Karpas-422 (cell line): ENCODE data around the gene ZNF92. TPM values are rescaled to one million over a fixed set of nuclear protein-coding genes. Genes with fewer than 3 reads are reported as not detected.
"Not testable (repeated sequence)": the region's sequence is repeated elsewhere in the genome, so short reads cannot be mapped to it uniquely, and the experiment has no call there.

Experiments used
- DNase-seq: peaks from one replicate; pipeline ENCODE4 v3.0.0-alpha.2; 2015
- H2AFZ ChIP-seq: fragments of 200-600 bp; sonication (generic); 2 replicates; pipeline ENCODE4 v1.6.1; 2014; ENCODE audit warnings: antibody characterized with exemption, low read length, mixed read lengths
- H3K27ac ChIP-seq: fragments of 200-600 bp; sonication (generic); 2 replicates; pipeline ENCODE4 v1.5.1; 2014; ENCODE audit warnings: mild to moderate bottlenecking, low read length, moderate library complexity
- H3K27me3 ChIP-seq: fragments of 200-600 bp; sonication (generic); 2 replicates; pipeline ENCODE4 v1.6.1; 2014; ENCODE audit warnings: low read length, mixed read lengths
- H3K36me3 ChIP-seq: fragments of 200-600 bp; sonication (generic); 2 replicates; pipeline ENCODE4 v1.6.1; 2014; ENCODE audit warnings: low read length, mixed read lengths; ENCODE audit not compliant: insufficient read depth
- H3K4me1 ChIP-seq: fragments of 200-600 bp; sonication (generic); 2 replicates; pipeline ENCODE4 v1.6.1; 2014; ENCODE audit warnings: mild to moderate bottlenecking, low read length, mixed read lengths
- H3K4me2 ChIP-seq: fragments of 200-600 bp; sonication (generic); 2 replicates; pipeline ENCODE4 v1.6.1; 2014; ENCODE audit warnings: low read length, low read depth, mild to moderate bottlenecking; ENCODE audit not compliant: poor library complexity, severe bottlenecking
- H3K4me3 ChIP-seq: fragments of 200-600 bp; sonication (generic); 2 replicates; pipeline ENCODE4 v1.5.1; 2014; ENCODE audit warnings: mild to moderate bottlenecking, antibody characterized with exemption, low read length, mixed read lengths
- H3K79me2 ChIP-seq: fragments of 200-600 bp; sonication (generic); 2 replicates; pipeline ENCODE4 v1.6.1; 2014; ENCODE audit warnings: mild to moderate bottlenecking, low read length, mixed read lengths
- H3K9ac ChIP-seq: fragments of 200-600 bp; sonication (generic); 2 replicates; pipeline ENCODE4 v1.6.0; 2014; ENCODE audit warnings: low read length
- H3K9me2 ChIP-seq: fragments of 200-600 bp; sonication (generic), shearing (Covaris generic); replicated peaks from 2 replicates; pipeline ENCODE4 v1.6.0; 2014; ENCODE audit warnings: mild to moderate bottlenecking, low read length, moderate library complexity; ENCODE audit not compliant: insufficient read depth
- H3K9me3 ChIP-seq: fragments of 300-700, 200-600 bp; sonication (generic); 2 replicates; pipeline ENCODE4 v1.6.1; 2014; ENCODE audit warnings: low read length, mixed read lengths
- H4K20me1 ChIP-seq: fragments of 200-600 bp; sonication (generic); 2 replicates; pipeline ENCODE4 v1.6.1; 2014; ENCODE audit warnings: mild to moderate bottlenecking, antibody characterized with exemption, low read length, low read depth; ENCODE audit not compliant: insufficient read depth
- total RNA-seq: library from RNA; depleted of rRNA; stranded (reverse); fragments of >200 nt; shearing (Covaris generic); gene quantifications from 2 replicates; pipeline ENCODE4 v1.2.3, GENCODE V29; 2014; ENCODE audit warnings: low replicate concordance

Gene ZNF92
- total RNA-seq, 1 experiment from 2014 or later: 38.2 TPM

DNA sequence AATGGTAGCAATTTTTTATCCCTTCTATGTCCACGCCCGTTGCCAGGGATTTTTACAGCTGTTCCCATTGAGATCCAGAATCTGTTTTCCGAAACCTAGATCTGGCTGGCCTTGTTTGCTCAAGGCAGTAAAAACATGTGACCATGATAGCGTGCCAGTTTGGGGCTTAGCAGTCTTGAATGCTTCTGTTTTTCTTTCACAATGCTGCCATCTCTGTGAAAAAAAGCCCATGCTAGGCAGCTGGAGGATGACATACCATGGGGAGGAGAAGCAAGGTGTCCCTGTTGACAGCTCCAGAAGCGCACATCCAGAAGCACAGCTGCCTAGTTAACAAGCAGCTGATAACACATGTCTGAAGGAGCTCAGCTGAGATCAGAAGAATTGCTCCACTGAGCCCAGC, 2.2 kb upstream of the ZNF92 start:
- Histone ChIP-seq H3K36me3 (peaks cover 15% of the 10 kb centered on the region; the same call in 1 of the 2 replicates), H3K4me2 (no peak overlapping the region), H3K9me2 (no peaks in the 10 kb centered on the region), H3K4me3 (no peak overlapping the region), H3K27me3 (no peaks in the 10 kb centered on the region), H2AFZ (no peak overlapping the region), H3K9ac (no peak overlapping the region), H4K20me1 (peaks cover 8% of the 10 kb centered on the region; the same call in 1 of the 2 replicates), H3K27ac (no peak overlapping the region), H3K79me2 (peaks cover 28% of the 10 kb centered on the region), H3K4me1 (peaks cover 15% of the 10 kb centered on the region), H3K9me3 (no peaks in the 10 kb centered on the region)
- DNase-seq: no peak

GRCh38 chr7:65379318-65379717, 5.7 kb downstream of the ZNF92 start:
- Histone ChIP-seq H3K27ac (no peak overlapping the region), H3K4me3 (no peak overlapping the region), H2AFZ (no peak overlapping the region), H3K9me3 (no peaks in the 10 kb centered on the region), H3K27me3 (no peaks in the 10 kb centered on the region), H4K20me1 (peaks cover 8% of the 10 kb centered on the region; the same call in 1 of the 2 replicates), H3K4me1 (peaks cover 42% of the 10 kb centered on the region), H3K9me2 (no peaks in the 10 kb centered on the region), H3K36me3 (peaks cover 39% of the 10 kb centered on the region), H3K4me2 (no peak overlapping the region), H3K79me2 (peaks cover 100% of the 10 kb centered on the region), H3K9ac (no peak overlapping the region)
- DNase-seq: no peak

DNA sequence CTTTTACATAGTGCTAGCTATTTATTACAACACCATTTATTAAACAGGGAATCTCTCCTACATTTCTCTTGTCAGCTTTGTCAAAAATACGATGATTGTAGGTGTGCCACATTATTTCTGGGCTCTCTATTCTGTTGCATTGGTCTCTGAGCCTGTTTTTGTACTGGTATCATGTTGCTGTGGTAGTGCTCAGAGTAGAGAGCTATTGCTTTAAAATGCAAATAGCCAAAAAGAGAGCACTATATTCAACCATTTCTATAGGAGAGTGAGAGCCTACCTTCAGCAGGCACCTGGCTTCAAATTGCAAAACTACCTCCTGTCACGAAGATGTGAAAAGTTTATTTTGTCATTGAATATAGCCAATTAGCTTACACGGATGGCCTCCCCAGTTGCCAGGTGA, 8.1 kb downstream of the ZNF92 start:
- Histone ChIP-seq H2AFZ (no peak overlapping the region), H3K9ac (no peak overlapping the region), H3K4me2 (peak overlapping the region; percentile 28), H3K4me1 (peaks cover 30% of the 10 kb centered on the region), H3K79me2 (peaks cover 100% of the 10 kb centered on the region), H3K27ac (0 out of 2 replicates have a peak overlapping the region, but pooled peaks have one; percentile 8), H3K36me3 (peaks cover 21% of the 10 kb centered on the region), H3K27me3 (no peaks in the 10 kb centered on the region), H3K9me2 (no peaks in the 10 kb centered on the region), H3K9me3 (no peaks in the 10 kb centered on the region), H3K4me3 (no peak overlapping the region), H4K20me1 (no peaks in the 10 kb centered on the region)
- DNase-seq: no peak

DNA sequence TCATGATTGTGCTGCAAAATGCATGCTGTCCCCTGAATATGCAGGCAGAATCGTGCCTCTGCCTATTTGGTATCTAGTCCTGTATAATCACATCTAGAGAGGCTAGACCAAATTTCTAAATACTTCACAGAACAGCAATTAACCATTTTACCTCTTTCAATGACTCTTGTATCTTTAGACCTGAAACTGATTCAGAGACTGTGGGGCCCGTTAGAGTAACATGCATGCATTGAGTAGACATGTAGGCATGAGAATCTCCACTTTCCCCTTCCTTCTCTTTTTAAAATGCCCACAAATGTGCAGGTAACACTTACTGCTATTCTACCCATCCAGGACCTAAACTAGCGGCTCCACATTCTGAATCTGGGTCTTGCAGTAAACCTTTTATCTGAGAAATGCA, 8.8 kb downstream of the ZNF92 start:
- no peak for DNase-seq
- Histone ChIP-seq H3K36me3 (peaks cover 18% of the 10 kb centered on the region), H3K9me2 (no peaks in the 10 kb centered on the region), H3K27me3 (no peaks in the 10 kb centered on the region), H3K27ac (peak overlapping the region; percentile 8; the same call in 1 of the 2 replicates), H3K9ac (no peak overlapping the region), H3K79me2 (peaks cover 100% of the 10 kb centered on the region), H4K20me1 (no peaks in the 10 kb centered on the region), H3K4me1 (peaks cover 30% of the 10 kb centered on the region), H3K4me3 (no peak overlapping the region), H3K9me3 (no peaks in the 10 kb centered on the region), H3K4me2 (no peak overlapping the region), H2AFZ (no peak overlapping the region)

- H3K9me3 ChIP-seq: peaks cover 9% of the 10 kb centered on the region; the same call in 1 of the 2 replicates
- H3K4me3 ChIP-seq: no peak overlapping the region
- H2AFZ ChIP-seq: no peak overlapping the region
- H3K4me2 ChIP-seq: no peak overlapping the region
- no peak for DNase-seq
- peaks cover 91% of the 10 kb centered on the region for H3K79me2 ChIP-seq
- H3K27ac ChIP-seq: no peak overlapping the region
- H3K36me3 ChIP-seq: peaks cover 48% of the 10 kb centered on the region
- no peaks in the 10 kb centered on the region for H3K9me2 ChIP-seq
- H3K27me3 ChIP-seq: no peaks in the 10 kb centered on the region
- H3K9ac ChIP-seq: no peak overlapping the region
- H4K20me1 ChIP-seq: no peaks in the 10 kb centered on the region
- H3K4me1 ChIP-seq: peaks cover 9% of the 10 kb centered on the region
Observed at GRCh38 chr7:65387891-65388290, 14.2 kb downstream of the ZNF92 start.

- Histone ChIP-seq H3K4me1 (peaks cover 4% of the 10 kb centered on the region), H4K20me1 (no peaks in the 10 kb centered on the region), H3K9ac (no peak overlapping the region), H3K27ac (no peak overlapping the region), H3K79me2 (peaks cover 90% of the 10 kb centered on the region), H3K9me3 (peaks cover 13% of the 10 kb centered on the region; the same call in 1 of the 2 replicates), H3K4me3 (no peak overlapping the region), H3K4me2 (no peak overlapping the region), H3K27me3 (no peaks in the 10 kb centered on the region), H3K36me3 (peaks cover 75% of the 10 kb centered on the region), H2AFZ (no peak overlapping the region), H3K9me2 (no peaks in the 10 kb centered on the region)
- peak; percentile 17 for DNase-seq
Observed at GRCh38 chr7:65390588-65390987, 16.9 kb downstream of the ZNF92 start.

GRCh38 chr7:65397730-65398142, 24.1 kb downstream of the ZNF92 start:
- peaks cover 13% of the 10 kb centered on the region; the same call in 1 of the 2 replicates for H3K9me3 ChIP-seq
- H3K4me3 ChIP-seq: no peak overlapping the region
- no peaks in the 10 kb centered on the region for H3K4me1 ChIP-seq
- H2AFZ ChIP-seq: no peak overlapping the region
- no peak overlapping the region for H3K27ac ChIP-seq
- no peaks in the 10 kb centered on the region for H4K20me1 ChIP-seq
- peaks cover 49% of the 10 kb centered on the region for H3K79me2 ChIP-seq
- peaks cover 78% of the 10 kb centered on the region for H3K36me3 ChIP-seq
- DNase-seq: peak; percentile 35
- no peaks in the 10 kb centered on the region for H3K9me2 ChIP-seq
- no peaks in the 10 kb centered on the region for H3K27me3 ChIP-seq
- no peak overlapping the region for H3K9ac ChIP-seq
- H3K4me2 ChIP-seq: no peak overlapping the region

DNA sequence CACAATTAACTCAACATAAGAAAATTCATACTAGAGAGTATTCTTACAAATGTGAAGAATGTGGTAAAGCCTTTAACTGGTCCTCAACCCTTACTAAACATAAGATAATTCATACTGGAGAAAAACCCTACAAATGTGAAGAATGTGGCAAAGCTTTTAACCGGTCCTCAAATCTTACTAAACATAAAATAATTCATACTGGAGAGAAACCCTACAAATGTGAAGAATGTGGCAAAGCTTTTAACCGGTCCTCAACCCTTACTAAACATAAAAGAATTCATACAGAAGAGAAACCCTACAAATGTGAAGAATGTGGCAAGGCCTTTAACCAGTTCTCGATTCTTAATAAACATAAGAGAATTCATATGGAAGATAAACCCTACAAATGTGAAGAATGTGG, 25.0 kb downstream of the ZNF92 start:
- not testable (repeated sequence) for DNase-seq, H3K9ac ChIP-seq, H3K4me3 ChIP-seq, H2AFZ ChIP-seq, H3K27ac ChIP-seq, H4K20me1 ChIP-seq, H3K27me3 ChIP-seq, H3K4me2 ChIP-seq, H3K4me1 ChIP-seq, H3K9me2 ChIP-seq
- Histone ChIP-seq H3K36me3 (peaks cover 69% of the 10 kb centered on the region), H3K9me3 (peaks cover 16% of the 10 kb centered on the region; the same call in 1 of the 2 replicates), H3K79me2 (peaks cover 41% of the 10 kb centered on the region)
